Heart left ventricle (tissue), 16 donors: ENCODE data around the gene XBP1. TPM values are rescaled to one million over a fixed set of nuclear protein-coding genes. Genes with fewer than 3 reads are reported as not detected.
"Not testable (repeated sequence)": the region's sequence is repeated elsewhere in the genome, so short reads cannot be mapped to it uniquely, and the experiment has no call there.

Experiments
- ATAC-seq, 4 donors: fragments of 200-7000 bp; cut with Tn5 transposase; one replicate each; pipeline ENCODE4 v1.9.1; 2020 to 2022; ENCODE audit warnings: moderate library complexity in 4 of 4, mild to moderate bottlenecking in 3 of 4, moderate number of reproducible peaks in 1 of 4
- DNase-seq, 5 donors: peaks; one replicate each; pipeline ENCODE4 v3.0.0-alpha.2; 2020
- H3K27ac ChIP-seq, 12 donors: fragments of 200-600 bp; sonication (generic) in 4 of 12; one replicate each; pipeline versions ENCODE4 v1.5.0 to v1.8.0; 2016 to 2022; ENCODE audit warnings: mild to moderate bottlenecking in 2 of 12
- H3K27me3 ChIP-seq, 9 donors: fragments of 200-600 bp; sonication (generic) in 2 of 9; one replicate each; pipeline versions ENCODE4 v1.5.1 to v1.8.0; 2016 to 2022; ENCODE audit warnings: mild to moderate bottlenecking in 3 of 9
- H3K36me3 ChIP-seq, 9 donors: fragments of 200-600 bp; sonication (generic) in 2 of 9; one replicate each; pipeline versions ENCODE4 v1.5.0 to v1.8.0; 2018 to 2022; ENCODE audit warnings: mild to moderate bottlenecking in 2 of 9
- H3K4me1 ChIP-seq, 12 donors: fragments of 200-600 bp; sonication (generic) in 4 of 12; one replicate each; pipeline versions ENCODE4 v1.5.0 to v1.8.0; 2016 to 2022; ENCODE audit warnings: mild to moderate bottlenecking in 3 of 12
- H3K4me3 ChIP-seq, 12 donors: fragments of 200-600 bp; sonication (generic) in 4 of 12; one replicate each; pipeline versions ENCODE4 v1.5.0 to v1.8.0; 2017 to 2022; ENCODE audit warnings: mild to moderate bottlenecking in 9 of 12, moderate library complexity in 4 of 12
- H3K9me3 ChIP-seq, 12 donors: fragments of 200-600 bp; sonication (generic) in 4 of 12; one replicate each; pipeline versions ENCODE4 v1.5.0 to v1.8.0; 2016 to 2022; ENCODE audit warnings: mild to moderate bottlenecking in 1 of 12
- CTCF ChIP-seq, 12 donors: fragments of 200-600 bp; sonication (generic) in 4 of 12; IDR thresholded peaks; one replicate each; pipeline versions ENCODE4 v1.5.0 to v1.8.0; 2018 to 2022; ENCODE audit warnings: antibody characterized with exemption in 12 of 12, mild to moderate bottlenecking in 5 of 12
- POLR2A ChIP-seq, 2 donors: fragments of 450-650 bp; IDR thresholded peaks; one replicate each; pipeline ENCODE4 v1.6.1; 2017; ENCODE audit warnings: antibody characterized with exemption in 2 of 2, mild to moderate bottlenecking in 2 of 2, moderate library complexity in 2 of 2
- WGBS, 4 donors: extraction: QIAGEN DNeasy Blood & Tissue Kit in 2 of 4; methylation state at CpG; one replicate each; pipeline versions ENCODE4 v1.1.5 to v1.1.7; 2013 to 2018; 5-methylcytosine and 5-hydroxymethylcytosine counted together
- intact Hi-C, 10 donors: fragments of 100-400 bp; cut with DNase I; formaldehyde crosslinking; loops; one replicate each; pipeline versions ENCODE4 v1.11.1 to v1.14.2; 2022
- polyA plus RNA-seq, 2 donors: library from polyadenylated mRNA; stranded (reverse); fragments of 200-250 nt; gene quantifications; one replicate each; pipeline ENCODE4 v1.2.3, GENCODE V29; 2013
- total RNA-seq, 9 donors: library from RNA; depleted of rRNA in 2 of 9; stranded (reverse); fragments of >200 nt in 2 of 9; fragmentation: NEBNext Ultra II Directional in 3 of 9; extraction: Animal tissue kit (Norgen Biotek cat#: 25700) in 3 of 9; gene quantifications; one replicate each; pipeline versions ENCODE4 v1.1.0 to v1.2.4, GENCODE V29; 2016 to 2023
- donor health status: ischemic (EF 13 %, LVEDD 7.1; RV severe dilation, severe dysfunction).
- donor health status: healthy with polysubstance abuse.
- donor health status: DM: no; HTN: yes; CAD: no.
- donor health status: DM: no; HTN: no; CAD: no.
- donor health status: ischemic (EF 25% LVEDD 6.9; RV normal size, moderate dysfunction).
- donor health status: ischemic (EF 25% LVEDD 5.7; RV mildly dilated, moderate dysfunction).
- donor health status: healthy.
- donor health status: DM: yes; HTN: yes; CAD: no.
- donor health status: ischemic (EF 35%, LVEDD 5.7; RV mildly dilated, moderate dysfunction).
- donor health status: nonischemic (EF 11% LVEDD 7.7; RV severe dilation, severe dysfunction).
- donor health status: DM: yes; HTN: yes; CAD: no.
- donor health status: PGD.
- donor health status: ischemic (EF 29% LVEDD 5.4; RV normal size, mild dysfunction).
- donor health status: nonischemic (EF 23%, LVEDD 6.1; RV moderate dilation, normal function).

Gene XBP1
- total and polyA plus RNA-seq, 11 donors, result 23.8 to 160 (median 88.1) TPM

DNA sequence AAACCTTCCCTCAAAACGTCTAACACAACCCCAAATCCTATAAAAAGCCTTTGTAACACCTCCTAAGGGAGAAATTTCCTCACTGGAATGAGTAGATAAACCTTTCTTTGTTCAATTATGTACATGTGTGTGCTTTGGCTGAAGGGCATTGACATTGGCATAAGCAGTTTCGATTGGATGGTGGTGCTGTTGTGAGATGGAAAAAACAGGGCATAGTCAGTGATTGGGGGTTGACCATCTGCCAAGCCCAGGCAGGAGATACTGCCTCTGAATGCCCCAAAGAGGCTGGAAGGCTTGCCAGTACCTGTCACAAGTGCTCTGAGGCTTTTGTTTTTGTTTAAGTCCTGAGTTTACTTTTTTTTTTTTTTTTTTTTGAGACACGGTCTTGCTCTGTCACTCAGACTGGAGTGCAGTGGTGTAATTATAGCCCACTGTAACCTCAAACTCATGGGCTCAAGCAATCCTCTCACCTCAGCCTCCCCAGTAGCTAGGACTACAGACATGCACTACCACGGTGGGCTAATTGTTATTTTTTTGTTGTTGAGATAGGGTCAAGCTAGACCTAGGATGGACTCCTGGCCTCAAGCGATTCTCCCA is 29.1 kb downstream of the XBP1 start:
- intact Hi-C loops, result no loop called here
- TF ChIP-seq POLR2A (IDR thresholded peaks at IDR 0.05) (no peak), CTCF (IDR thresholded peaks at IDR 0.05) (no peak)
- Histone ChIP-seq H3K4me1 (peaks cover 0 to 26% (median 19%) of the 10 kb centered on the region in 12 donors), H3K9me3 (peaks cover 0 to 5% (median 0%) of the 10 kb centered on the region in 12 donors), H3K27me3 (no peaks in the 10 kb centered on the region), H3K36me3 (peaks cover 0 to 21% (median 16%) of the 10 kb centered on the region in 9 donors), H3K27ac (no peak overlapping the region), H3K4me3 (no peak overlapping the region)
- DNase-seq (no peak), ATAC-seq (no peak)
- WGBS, 4 donors, result 73 to 81% (median 79%) methylated on average over 5 of the region's 5 CpGs

- peaks cover 0 to 4% (median under 1%) of the 10 kb centered on the region in 9 donors for H3K36me3 ChIP-seq
- ATAC-seq, result no peak
- H3K9me3 ChIP-seq, result peaks cover 0 to 5% (median 0%) of the 10 kb centered on the region in 12 donors
- no peak overlapping the region for H3K27ac ChIP-seq
- DNase-seq, result no peak
- H3K4me3 ChIP-seq, result no peak overlapping the region
- intact Hi-C loops, result no loop called here
- H3K4me1 ChIP-seq, result peaks cover 0 to 16% (median 10%) of the 10 kb centered on the region in 12 donors
- TF ChIP-seq CTCF (IDR thresholded peaks at IDR 0.05) (no peak), POLR2A (IDR thresholded peaks at IDR 0.05) (no peak)
- 92 to 95% (median 94%) methylated on average over 14 of the region's 14 CpGs for WGBS, 4 donors
- no peaks in the 10 kb centered on the region for H3K27me3 ChIP-seq
These were observed 30.8 kb downstream of the XBP1 start for GRCh38 chr22:28769394-28770085.

GRCh38 chr22:28768701-28769393 is 31.5 kb downstream of the XBP1 start:
- DNase-seq (no peak), ATAC-seq (no peak)
- Histone ChIP-seq H3K36me3 (no peaks in the 10 kb centered on the region), H3K9me3 (peaks cover 0 to 5% (median 0%) of the 10 kb centered on the region in 12 donors), H3K4me1 (peaks cover 0 to 12% (median 5%) of the 10 kb centered on the region in 12 donors), H3K4me3 (no peak overlapping the region), H3K27ac (no peak overlapping the region), H3K27me3 (no peaks in the 10 kb centered on the region)
- intact Hi-C loops, result no loop called here
- TF ChIP-seq CTCF (IDR thresholded peaks at IDR 0.05) (no peak), POLR2A (IDR thresholded peaks at IDR 0.05) (no peak)
- WGBS, 4 donors, result 80 to 94% (median 87%) methylated on average over 6 of the region's 6 CpGs

DNA sequence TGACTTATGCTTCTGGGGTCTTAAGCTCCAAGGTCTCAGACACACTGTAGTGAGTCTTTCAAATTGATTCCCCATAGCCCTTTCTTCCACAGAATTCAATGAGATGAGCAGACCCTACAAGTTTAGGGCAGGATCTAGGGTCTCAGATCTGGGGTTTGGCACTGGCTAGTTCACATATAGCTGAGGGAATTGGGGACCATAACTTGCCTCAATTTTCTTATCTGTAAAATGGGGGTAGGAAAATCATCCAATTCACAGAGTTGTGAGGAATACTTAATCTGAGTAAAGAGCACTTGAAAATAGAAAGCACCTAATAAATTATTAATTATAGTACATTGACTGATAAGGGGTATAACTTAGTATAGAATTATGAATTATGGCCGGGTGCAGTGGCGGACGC is 33.7 kb downstream of the XBP1 start:
- H3K27me3 ChIP-seq, result no peaks in the 10 kb centered on the region
- WGBS, 4 donors, result 75 to 97% (median 95%) methylated on average over 3 of the region's 3 CpGs
- TF ChIP-seq POLR2A (IDR thresholded peaks at IDR 0.05) (no peak), CTCF (IDR thresholded peaks at IDR 0.05) (no peak)
- ATAC-seq, result no peak
- no peaks in the 10 kb centered on the region for H3K4me1 ChIP-seq
- peaks cover 0 to 5% (median 0%) of the 10 kb centered on the region in 12 donors for H3K9me3 ChIP-seq
- H3K27ac ChIP-seq, result no peak overlapping the region
- intact Hi-C loops, result no loop called here
- no peak for DNase-seq
- H3K4me3 ChIP-seq, result no peak overlapping the region
- H3K36me3 ChIP-seq, result no peaks in the 10 kb centered on the region

DNA sequence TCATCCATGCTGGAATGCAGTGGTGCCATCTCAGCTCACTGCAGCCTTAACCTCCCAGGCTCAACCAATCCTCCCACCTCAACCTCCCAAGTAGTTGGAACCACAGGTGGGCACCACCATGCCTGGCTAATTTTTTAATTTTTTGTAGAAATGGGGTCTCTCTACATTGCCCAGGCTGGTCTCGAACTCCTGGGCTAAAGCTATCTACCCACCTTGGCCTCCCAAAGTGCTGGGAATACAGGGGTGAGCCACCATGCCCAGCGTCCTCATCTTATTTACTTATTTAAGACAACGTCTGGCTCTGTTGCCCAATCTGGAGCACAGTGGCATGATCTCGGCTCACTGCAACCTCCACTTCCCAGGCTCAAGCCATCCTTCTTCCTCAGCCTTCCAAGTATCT is 38.4 kb downstream of the XBP1 start:
- H3K4me1 ChIP-seq, H3K36me3 ChIP-seq, H3K27ac ChIP-seq, intact Hi-C loops, H3K27me3 ChIP-seq, DNase-seq, H3K4me3 ChIP-seq, ATAC-seq, H3K9me3 ChIP-seq: not testable (repeated sequence)
- WGBS, 4 donors, result 91 to 97% (median 93%) methylated on average over 4 of the region's 4 CpGs
